ENCODE measurements around the gene RPS27L.

Gene RPS27L

DNA sequence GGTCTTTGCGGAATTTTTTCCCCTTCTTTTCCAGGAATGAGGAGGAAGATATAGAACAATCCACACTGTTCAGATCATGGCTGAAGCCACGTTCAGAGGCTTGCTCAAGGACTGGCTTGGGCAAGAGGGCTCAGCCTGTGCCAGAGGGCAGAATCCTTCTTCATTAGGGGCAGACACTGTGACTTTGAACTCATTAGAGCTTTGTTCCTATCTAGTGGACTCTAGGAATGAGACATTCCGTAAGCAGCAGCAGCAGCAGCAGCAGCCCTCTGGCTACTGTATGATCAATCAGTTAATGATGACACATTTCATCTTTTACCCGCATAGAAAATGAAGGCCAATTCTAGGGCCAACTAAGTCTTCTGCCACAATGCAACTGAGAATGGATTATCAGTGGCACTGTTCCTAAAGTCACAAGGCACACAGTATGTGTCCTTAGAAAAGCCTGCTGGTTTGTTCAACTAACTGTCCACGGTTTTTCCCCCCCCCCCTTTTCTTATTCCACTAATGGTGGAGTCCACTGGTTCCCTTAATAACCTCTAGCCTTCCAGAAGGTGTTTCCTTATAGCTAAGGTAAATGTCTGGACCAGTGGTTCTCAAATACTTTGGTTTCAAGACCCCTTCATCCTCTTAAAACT, 30.4 kb upstream of the RPS27L start:
- DNase-seq = no peak

GRCh38 chr15:63186065-63186464, 28.8 kb upstream of the RPS27L start:
- DNase-seq = no peak

DNA sequence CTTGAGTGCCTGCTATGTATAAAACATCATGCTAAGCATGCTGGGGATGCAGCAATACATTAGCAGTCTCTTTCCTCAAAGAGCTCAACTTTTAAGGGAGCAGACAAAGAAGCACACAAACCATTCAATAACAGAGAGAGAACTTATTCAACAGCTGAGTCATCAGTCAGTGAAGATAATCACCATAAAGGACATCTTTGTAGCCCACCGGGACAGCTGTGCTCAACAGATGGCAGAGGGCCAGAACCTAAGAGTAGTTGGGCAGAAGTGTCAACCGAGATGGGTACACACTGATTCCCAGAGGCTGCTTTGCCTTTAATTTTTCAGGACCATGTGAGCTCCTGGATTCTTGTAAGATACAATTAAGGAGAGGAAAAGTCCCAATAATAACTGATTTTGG, 27.9 kb upstream of the RPS27L start:
- no peak for DNase-seq

- DNase-seq = no peak
Observed at GRCh38 chr15:63181648-63182047, 24.4 kb upstream of the RPS27L start.

DNA sequence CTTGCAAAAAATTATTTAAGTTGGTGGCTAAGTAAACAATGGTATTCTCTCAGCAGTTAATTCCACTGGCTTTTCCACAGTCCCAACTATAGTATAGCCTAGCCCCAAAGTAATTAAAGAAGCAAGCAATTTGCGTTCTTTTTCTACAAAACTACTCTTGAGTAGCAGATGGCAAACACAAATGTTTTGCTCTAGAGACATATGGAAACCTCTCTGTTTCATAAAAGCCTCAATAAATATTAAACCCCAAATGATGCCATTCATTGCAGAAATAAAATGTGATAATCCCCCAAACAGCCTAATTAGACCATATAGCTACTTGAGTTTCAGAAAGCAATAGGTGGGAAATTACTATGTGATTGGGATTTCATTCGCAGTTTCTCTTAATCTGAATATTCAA, 23.5 kb upstream of the RPS27L start:
- DNase-seq = no peak

DNA sequence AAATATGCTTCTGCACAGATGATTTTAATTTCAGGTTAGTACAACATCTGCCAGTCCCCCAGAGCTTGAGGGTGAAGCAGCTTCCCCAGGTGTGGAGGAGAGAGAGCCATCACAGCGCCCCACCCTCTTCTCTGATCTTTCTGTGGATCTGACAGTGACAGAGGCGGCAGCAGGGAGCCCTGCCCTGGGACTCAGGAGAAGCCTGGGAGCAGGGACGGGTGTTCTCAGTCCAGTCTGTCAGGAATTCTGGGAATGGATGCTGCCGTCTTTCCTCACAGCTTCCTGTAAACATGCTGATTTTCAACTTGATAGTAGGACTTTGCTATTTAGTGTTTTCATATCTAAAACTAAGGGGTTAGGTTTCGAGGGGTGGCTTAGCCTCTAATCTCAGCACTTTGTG, 20.8 kb upstream of the RPS27L start:
- DNase-seq = no peak

DNA sequence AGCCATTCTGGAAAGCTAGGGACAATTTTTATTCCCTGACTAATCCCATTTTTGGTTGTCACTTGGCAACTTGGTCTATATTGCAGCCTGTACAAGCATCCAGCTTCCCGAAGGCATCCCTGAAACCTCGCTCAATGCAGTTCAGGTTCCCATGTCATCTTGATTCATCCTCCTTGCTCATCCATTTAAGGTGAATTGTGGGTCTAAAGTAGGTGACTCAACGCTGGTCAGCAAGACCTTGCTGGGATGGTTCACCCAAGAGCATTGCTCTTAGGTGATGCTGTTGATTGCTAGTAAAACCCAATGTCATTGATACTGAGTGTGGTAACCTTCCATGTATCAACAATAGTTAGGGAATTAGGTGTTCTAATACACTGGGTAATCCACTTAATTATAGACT, 19.0 kb upstream of the RPS27L start:
- DNase-seq = no peak

DNA sequence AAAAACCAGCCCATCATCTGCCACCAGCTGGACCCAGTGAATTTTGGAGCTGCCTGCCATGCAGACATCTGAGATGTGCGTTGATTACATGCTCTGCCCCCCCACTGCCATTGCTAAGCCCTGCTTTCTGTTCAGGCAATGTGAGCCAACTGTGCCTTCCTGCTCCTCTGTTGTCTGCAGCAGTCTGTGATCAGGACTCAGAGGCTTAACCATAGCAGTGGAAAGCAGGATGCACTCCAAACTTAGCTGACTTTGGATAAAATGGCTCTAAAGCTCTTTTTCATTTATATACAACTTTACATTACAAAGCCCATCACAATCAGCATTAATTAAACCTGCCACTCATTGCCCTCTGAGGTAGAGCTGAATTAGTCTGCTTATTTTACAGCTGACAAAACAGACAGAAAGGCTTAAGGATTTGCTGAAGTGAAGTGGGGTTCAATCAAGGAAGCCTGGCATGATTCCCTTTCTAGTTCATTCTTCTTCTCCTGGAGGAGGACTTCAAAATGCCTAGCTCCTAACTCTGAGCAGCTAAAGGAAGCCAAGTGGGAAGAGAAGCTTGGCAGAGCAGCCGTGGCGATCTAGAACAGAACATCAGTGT, 15.7 kb upstream of the RPS27L start:
- DNase-seq = no peak

DNA sequence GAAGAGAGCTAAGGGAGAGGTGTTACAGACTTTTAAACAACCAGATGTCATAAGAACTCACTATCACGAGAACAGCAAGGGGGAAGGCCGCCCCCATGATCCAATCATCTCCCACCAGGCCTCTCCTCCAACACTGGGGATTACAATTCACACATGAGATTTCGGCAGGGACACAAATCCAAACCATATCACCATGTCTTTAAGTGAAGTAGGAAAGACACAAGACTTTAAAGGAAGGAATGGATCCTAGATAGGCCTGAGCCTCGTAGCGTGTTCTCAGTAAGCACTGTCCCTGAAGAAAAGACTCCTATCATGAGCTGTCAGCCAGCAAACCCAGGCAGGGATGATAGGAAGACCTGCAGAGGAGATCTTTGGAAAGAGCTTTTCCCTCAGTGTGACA, 15.1 kb upstream of the RPS27L start:
- DNase-seq = no peak

DNA sequence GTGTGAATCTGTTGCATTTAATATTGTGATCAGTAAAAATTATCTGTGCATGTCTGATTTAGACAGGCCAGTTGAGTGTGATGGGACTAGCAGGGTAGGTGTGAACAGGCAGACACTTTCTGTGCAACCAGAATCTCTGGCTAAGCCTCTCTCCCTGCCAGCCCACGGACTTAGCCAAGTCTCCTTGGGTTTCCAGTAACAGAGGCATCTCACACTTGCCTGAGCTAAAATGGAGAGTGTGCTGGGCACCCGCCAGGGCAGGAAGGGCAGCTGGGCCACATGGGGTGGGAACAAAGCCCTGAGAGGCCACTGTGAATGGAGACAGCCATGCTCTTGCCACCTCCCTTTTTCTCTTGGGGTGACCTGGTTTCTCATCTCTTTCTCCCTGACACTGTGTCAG, 12.5 kb upstream of the RPS27L start:
- no peak for DNase-seq

DNA sequence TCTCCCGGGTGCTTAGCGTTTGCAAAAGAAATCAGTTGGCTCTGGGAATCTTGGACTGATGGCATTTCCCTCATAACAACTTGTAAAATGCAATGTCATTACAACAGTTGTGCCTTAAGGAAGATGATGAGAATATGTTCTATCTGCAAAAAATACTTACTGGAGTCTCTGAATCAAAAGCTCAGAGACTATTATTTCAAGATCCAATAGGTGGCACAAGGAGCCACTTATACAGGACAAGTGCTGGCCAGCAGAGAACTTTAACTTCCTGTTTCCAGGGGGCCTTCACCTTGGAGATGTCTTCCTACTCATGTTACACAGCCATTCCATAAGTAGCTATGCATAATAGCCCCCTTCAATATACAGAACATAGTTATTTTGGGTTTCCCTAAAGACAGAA, 8.9 kb upstream of the RPS27L start:
- DNase-seq = no peak

DNA sequence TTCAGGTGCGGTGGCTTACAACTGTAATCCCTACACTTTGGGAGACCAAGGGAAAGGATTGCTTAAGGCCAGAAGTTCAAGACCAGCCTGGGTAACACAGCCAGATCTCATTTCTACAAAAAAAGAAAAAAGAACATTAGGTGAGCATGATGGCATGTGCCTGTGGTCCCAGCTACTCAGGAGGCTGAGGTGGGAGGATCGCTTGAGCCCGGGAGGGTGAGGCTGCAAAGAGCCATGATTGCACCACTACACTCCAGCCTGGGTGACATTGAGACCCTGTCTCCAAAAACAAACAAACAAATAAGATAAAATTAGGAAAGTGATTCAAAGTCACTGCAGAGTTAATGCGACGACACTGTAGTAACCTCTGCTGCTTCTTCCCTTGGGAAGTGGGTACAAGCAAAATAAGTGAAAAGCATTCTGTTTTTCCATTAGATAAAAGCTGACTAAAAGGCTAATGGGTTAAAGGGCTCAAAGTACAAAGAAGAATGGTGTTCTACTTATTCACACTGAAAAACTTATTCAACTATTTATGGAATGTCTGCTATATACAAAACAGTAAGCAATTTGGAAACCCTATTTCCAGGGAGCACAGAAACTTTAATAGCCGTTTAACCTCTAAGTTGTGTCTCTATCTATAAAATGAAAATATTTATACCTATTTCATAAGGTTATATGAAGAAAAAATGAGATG, 8.0 kb upstream of the RPS27L start:
- DNase-seq = no peak

GRCh38 chr15:63163217-63163616, 5.9 kb upstream of the RPS27L start:
- DNase-seq = no peak

DNA sequence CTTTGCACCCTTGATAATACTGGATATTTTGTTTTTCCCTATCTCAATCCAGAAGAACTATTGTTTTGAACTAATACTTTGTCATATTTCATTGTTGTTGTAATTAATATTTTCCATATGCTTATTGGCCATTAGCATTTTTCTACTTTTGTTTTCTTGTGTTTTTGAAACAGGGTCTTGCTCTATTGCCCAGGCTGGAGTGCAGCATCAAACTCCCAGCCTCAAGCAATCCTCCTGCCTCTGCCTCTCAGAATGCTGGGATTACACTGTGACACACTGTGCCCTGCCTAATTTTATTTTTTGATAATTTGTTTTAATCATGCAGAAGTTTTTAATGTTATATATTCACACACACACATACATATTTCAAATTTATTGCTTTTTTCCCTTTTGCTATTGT, 3.4 kb upstream of the RPS27L start:
- DNase-seq = no peak

DNA sequence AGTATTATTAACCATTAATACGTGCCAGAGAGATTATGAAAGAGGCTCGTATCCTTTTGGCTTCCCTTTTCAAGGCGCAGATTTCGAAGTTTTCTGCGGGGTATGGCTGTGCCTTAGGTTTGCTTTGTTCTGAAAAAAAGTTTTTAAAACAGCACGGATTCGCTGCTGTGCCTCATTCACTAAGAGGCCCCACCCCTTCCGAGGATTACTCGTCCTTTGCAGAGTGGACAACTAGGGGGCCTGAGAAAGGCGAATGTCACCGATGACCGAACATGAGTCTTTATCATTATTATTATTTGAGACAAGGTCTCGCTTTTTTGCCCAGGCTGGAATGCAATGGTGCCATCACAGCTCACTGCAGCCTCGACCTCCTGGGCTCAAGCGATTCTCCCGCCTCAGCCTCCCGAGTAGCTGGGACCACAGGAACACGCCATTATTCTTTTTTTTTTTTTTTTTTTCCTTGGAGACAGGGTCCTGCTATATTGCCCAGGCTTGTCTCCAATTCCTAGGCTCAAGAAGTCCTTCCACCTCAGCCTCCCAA, 684 bp upstream of the RPS27L start:
- DNase-seq = peak; percentile 14 to 16

DNA sequence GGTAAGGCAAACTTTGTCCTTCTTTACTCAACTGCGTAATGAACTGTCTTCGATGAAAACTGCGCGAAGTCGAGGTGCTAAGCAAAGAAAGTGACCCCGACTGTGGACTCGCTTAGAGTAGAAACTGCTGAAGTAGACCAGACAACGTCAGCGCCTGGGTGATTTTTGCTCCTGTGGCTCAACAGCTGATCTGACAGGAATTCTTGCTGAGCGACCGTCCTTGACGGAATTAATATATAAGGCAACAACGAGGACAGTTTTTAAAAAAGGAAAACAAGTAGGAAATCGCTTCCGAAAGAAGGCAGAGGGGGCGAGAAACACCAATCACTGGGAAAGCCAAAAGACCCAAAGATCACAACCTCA, 541 bp downstream of the RPS27L start:
- peak; percentile 5 to 8 for DNase-seq

DNA sequence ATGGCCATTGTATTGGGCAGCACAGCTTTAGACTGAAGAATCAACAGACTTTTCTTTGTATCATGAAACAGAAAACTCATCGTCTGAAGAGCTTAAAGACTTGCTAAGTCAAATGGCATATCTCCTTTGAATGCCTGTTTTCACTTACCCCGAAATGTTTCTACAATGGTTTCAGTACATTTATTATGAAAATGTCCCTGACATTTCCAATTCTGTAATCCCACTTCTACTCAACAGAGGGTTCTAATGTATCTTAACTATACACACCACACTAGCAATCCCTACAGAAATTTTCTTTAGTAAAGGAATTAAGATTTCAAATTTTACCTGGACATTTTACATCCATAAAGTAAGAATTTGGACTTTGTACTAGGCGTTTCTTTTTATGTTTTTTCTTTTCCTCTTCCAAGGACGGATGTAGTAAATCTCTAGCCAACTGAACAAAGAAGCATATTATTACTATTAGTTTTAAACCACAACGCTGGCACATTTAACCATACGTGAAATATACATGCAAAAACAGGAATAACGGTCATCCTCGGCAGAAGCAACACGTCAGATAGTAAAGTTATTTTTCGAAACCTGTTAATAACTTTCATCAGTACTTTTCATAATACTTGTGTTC, 1.1 kb downstream of the RPS27L start:
- no peak for DNase-seq

DNA sequence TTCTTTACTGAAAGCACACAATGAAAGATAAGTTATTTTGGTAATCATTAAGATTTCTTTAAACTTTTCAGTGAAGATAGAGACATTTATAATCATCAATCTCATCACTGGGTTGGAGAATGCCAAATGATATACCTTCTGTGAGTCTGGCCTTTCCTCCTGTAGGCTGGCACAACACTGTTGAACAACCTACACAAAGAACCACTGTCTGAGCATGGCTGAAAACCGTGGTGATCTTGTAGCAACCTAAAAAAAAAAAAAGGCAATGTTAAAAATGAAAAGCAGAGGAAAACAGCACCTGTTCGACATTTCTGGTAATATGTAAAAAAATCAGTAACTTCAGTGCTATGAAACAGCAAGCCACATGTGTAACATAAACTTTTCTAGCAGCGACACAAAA, 1.8 kb downstream of the RPS27L start:
- DNase-seq = no peak

- no peak for DNase-seq
Observed at GRCh38 chr15:63151665-63152064, 5.6 kb downstream of the RPS27L start.

DNA sequence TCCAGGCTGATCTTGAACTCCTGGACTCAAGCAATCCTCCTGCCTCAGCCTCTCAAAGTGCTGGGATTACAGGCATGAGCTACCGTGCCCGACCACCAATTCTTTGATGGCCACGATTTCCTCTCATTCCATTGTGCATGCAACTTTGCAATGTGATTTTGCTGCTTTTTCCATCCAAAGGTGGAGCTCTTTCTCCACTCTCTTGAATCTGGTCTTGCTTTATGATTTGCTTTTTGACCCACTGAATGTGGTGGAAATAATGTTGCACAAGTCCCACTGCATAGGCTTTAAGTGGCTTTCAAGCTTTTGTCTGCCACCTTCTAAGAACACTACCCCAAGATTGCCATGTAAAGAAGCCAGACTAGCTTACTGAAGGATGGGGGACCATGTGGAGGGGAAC, 10.6 kb downstream of the RPS27L start:
- no peak for DNase-seq

GRCh38 chr15:63145426-63145825, 11.9 kb downstream of the RPS27L start:
- no peak for DNase-seq

- DNase-seq = no peak
Observed at GRCh38 chr15:63140936-63141335, 16.3 kb downstream of the RPS27L start.

- DNase-seq = no peak
Observed at GRCh38 chr15:63136742-63137141, 20.5 kb downstream of the RPS27L start.

DNA sequence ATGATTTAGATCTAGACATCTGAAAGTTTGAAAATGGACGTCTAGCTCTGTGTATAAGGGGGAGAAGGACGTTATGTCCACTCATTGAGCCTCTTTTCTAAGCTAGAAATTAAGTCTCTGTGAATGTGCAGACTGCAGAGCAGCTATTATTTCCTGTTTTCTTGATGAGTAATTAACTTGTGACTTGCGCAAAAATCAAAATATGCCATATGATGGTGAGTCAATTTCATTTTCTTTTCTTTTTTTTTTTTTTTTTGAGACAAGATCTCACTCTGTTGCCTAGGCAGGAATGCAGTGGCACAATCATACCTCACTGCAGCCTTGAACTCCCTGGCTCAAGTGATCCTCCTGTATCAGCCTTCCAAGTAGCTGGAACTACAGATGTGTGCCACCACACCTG, 21.5 kb downstream of the RPS27L start:
- no peak for DNase-seq
